ENCODE data around the gene NDST1. TPM values are rescaled to one million over a fixed set of nuclear protein-coding genes. Genes with fewer than 3 reads are reported as not detected.
A peak's percentile ranks its signal among the peaks of the same experiment; 100 is the strongest.

NDST1 gene
- total RNA-seq, 1 experiment from 2014 or later, result 42.6 TPM

GRCh38 chr5:150598821-150599273 lies 90.9 kb downstream of the NDST1 start:
- no peaks in the 10 kb centered on the region for H3K27me3 ChIP-seq (ENCODE audit: low read length)
- TF ChIP-seq EZH2 (IDR thresholded peaks at IDR 0.05; ENCODE audit: low read length, unreplicated experiment) (no peak), CTCF (conservative IDR thresholded peaks at IDR 0.05; ENCODE audit: low read depth, low read length) (no peak), EZH2phosphoT487 (IDR thresholded peaks at IDR 0.05; ENCODE audit: borderline replicate concordance, low read length) (no peak)
- H4K20me1 ChIP-seq (ENCODE audit: low read length), result no peaks in the 10 kb centered on the region
- ATAC-seq, result no peak
- H3K36me3 ChIP-seq (ENCODE audit: low read depth, low read length), result no peaks in the 10 kb centered on the region
- H3K9ac ChIP-seq (ENCODE audit: low read length), result no peak overlapping the region
- no peak overlapping the region for H3K4me2 ChIP-seq (ENCODE audit: low read length)
- ChIA-PET POLR2A (ENCODE audit: unreplicated experiment) (no interaction called here), CTCF (no interaction called here)
- no peak for DNase-seq
- H3K27ac ChIP-seq (ENCODE audit: low read length), result no peak overlapping the region
- no peaks in the 10 kb centered on the region for H3F3A ChIP-seq (ENCODE audit: low read length, unreplicated experiment)
- H3K4me1 ChIP-seq (ENCODE audit: insufficient read depth, low read length), result peaks cover 5% of the 10 kb centered on the region; the same call in 1 of the 2 replicates
- no peaks in the 10 kb centered on the region for H3K9me2 ChIP-seq (replicated peaks; ENCODE audit: low read length)
- no peaks in the 10 kb centered on the region for H3K79me2 ChIP-seq (ENCODE audit: low read length)
- no peaks in the 10 kb centered on the region for H3K9me3 ChIP-seq (ENCODE audit: low read length)
- intact Hi-C loops (cut with micrococcal nuclease), result no loop called here
- no peak overlapping the region for H2AFZ ChIP-seq (ENCODE audit: low read length)
- no peak overlapping the region for H3K4me3 ChIP-seq (ENCODE audit: low read length)
- no TSS peak for BruUV-seq (replicated peaks)

GRCh38 chr5:150599281-150599680 lies 91.3 kb downstream of the NDST1 start:
- CTCF ChIA-PET, result interaction anchor here (0.6 kb wide), 1 partner anchor 682 kb away, joined by 3 read pairs; no protein-coding TSS in a partner anchor
- H2AFZ ChIP-seq (ENCODE audit: low read length), result no peak overlapping the region
- TF ChIP-seq CTCF (conservative IDR thresholded peaks at IDR 0.05; ENCODE audit: low read depth, low read length) (no peak), EZH2phosphoT487 (IDR thresholded peaks at IDR 0.05; ENCODE audit: borderline replicate concordance, low read length) (no peak), EZH2 (IDR thresholded peaks at IDR 0.05; ENCODE audit: low read length, unreplicated experiment) (no peak)
- no peaks in the 10 kb centered on the region for H3K79me2 ChIP-seq (ENCODE audit: low read length)
- H3K9me3 ChIP-seq (ENCODE audit: low read length), result no peaks in the 10 kb centered on the region
- no TSS peak for BruUV-seq (replicated peaks)
- no peaks in the 10 kb centered on the region for H3K36me3 ChIP-seq (ENCODE audit: low read depth, low read length)
- H3K27ac ChIP-seq (ENCODE audit: low read length), result no peak overlapping the region
- no peak overlapping the region for H3K4me2 ChIP-seq (ENCODE audit: low read length)
- intact Hi-C loops (cut with micrococcal nuclease), result no loop called here
- H3K4me3 ChIP-seq (ENCODE audit: low read length), result no peak overlapping the region
- no peak overlapping the region for H3K9ac ChIP-seq (ENCODE audit: low read length)
- H3K27me3 ChIP-seq (ENCODE audit: low read length), result no peaks in the 10 kb centered on the region
- H4K20me1 ChIP-seq (ENCODE audit: low read length), result no peaks in the 10 kb centered on the region
- no peaks in the 10 kb centered on the region for H3K9me2 ChIP-seq (replicated peaks; ENCODE audit: low read length)
- H3K4me1 ChIP-seq (ENCODE audit: insufficient read depth, low read length), result peaks cover 5% of the 10 kb centered on the region; the same call in 1 of the 2 replicates
- ATAC-seq, result no peak
- POLR2A ChIA-PET (ENCODE audit: unreplicated experiment), result no interaction called here
- DNase-seq, result no peak
- H3F3A ChIP-seq (ENCODE audit: low read length, unreplicated experiment), result no peaks in the 10 kb centered on the region

- H3K4me2 ChIP-seq (ENCODE audit: low read length), result no peak overlapping the region
- peak; percentile 56; the same call in 1 of the 2 replicates for ATAC-seq
- ChIA-PET POLR2A (ENCODE audit: unreplicated experiment) (no interaction called here), CTCF (interaction anchor here (0.6 kb wide), 1 partner anchor 683 kb away, joined by 3 read pairs; no protein-coding TSS in a partner anchor)
- intact Hi-C loops (cut with micrococcal nuclease), result no loop called here
- peaks cover 5% of the 10 kb centered on the region; the same call in 1 of the 2 replicates for H3K4me1 ChIP-seq (ENCODE audit: insufficient read depth, low read length)
- no peaks in the 10 kb centered on the region for H4K20me1 ChIP-seq (ENCODE audit: low read length)
- no peaks in the 10 kb centered on the region for H3K79me2 ChIP-seq (ENCODE audit: low read length)
- no peak overlapping the region for H3K27ac ChIP-seq (ENCODE audit: low read length)
- H3K9me2 ChIP-seq (replicated peaks; ENCODE audit: low read length), result no peaks in the 10 kb centered on the region
- no peak overlapping the region for H3K9ac ChIP-seq (ENCODE audit: low read length)
- no peak for TF ChIP-seq EZH2 (IDR thresholded peaks at IDR 0.05; ENCODE audit: low read length, unreplicated experiment)
- no peak for TF ChIP-seq EZH2phosphoT487 (IDR thresholded peaks at IDR 0.05; ENCODE audit: borderline replicate concordance, low read length)
- TF ChIP-seq CTCF (conservative IDR thresholded peaks at IDR 0.05; ENCODE audit: low read depth, low read length), result no peak
- no peaks in the 10 kb centered on the region for H3K36me3 ChIP-seq (ENCODE audit: low read depth, low read length)
- H3K9me3 ChIP-seq (ENCODE audit: low read length), result no peaks in the 10 kb centered on the region
- H2AFZ ChIP-seq (ENCODE audit: low read length), result 0 out of 2 replicates have a peak overlapping the region, but pooled peaks have one; percentile 19
- H3K27me3 ChIP-seq (ENCODE audit: low read length), result no peaks in the 10 kb centered on the region
- peak; percentile 65 for DNase-seq
- H3K4me3 ChIP-seq (ENCODE audit: low read length), result no peak overlapping the region
- no peaks in the 10 kb centered on the region for H3F3A ChIP-seq (ENCODE audit: low read length, unreplicated experiment)
- BruUV-seq (replicated peaks), result no TSS peak
Observed at GRCh38 chr5:150599917-150600511, 92.1 kb downstream of the NDST1 start.
